Measurements from ENCODE around the gene OGFOD1.

OGFOD1 gene

GRCh38 chr16:56428091-56428490 is 23.3 kb upstream of the OGFOD1 start:
- DNase-seq = no peak

DNA sequence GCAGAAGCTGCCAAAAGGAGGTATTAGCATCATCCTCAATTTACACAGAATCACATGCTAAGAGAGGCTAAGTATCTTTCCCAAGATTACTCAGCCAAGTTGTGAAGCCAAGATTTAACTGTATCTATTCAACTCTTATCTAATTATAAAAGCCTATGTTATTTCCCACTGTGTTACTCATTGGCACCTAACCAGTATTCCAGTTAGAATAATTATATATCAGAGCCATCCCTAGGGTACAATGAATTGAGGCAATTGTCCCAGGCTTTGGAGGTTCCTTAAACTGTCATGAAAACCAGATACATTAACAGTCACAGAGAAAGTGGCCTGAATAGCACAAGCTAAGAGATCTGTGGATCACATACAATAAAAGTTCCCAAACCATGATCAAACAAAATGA is 15.1 kb upstream of the OGFOD1 start:
- DNase-seq = no peak

DNA sequence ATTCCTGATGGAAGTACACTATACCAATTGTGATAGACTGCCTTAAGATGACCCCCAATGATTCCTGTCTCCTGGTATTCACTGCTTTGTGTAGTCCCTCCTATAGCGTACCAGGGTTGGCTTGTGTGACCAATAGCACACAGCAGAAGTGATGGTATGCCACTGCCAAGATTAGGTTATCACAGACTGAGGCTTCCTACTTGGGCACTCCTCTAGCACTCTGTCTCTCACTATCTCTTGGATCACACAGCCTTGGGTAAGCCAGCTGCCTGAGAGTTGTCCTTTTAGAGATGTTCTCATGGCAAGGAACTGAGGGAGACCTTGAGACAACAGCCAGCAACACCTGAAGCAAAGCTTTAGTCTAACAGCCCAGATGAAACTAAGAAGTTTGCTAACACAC is 13.3 kb upstream of the OGFOD1 start:
- no peak for DNase-seq

DNA sequence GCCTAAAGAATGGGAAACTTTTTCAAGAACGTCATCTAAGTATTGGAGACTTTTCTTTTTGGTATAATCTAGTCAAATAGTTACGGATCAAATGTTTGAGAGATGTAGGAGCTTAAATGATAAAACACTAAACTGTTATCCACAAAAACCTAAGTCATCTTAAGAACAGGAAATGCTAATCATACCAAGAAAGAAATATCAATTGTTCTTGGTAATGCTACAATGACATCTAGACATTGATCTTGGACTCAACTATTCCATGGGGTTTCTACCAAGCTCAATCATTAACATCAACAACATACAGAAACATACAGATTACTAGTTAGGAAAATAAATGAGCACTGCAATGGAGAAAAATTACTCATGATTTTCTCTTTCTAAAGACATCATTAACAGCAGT is 4.1 kb upstream of the OGFOD1 start:
- DNase-seq = no peak

DNA sequence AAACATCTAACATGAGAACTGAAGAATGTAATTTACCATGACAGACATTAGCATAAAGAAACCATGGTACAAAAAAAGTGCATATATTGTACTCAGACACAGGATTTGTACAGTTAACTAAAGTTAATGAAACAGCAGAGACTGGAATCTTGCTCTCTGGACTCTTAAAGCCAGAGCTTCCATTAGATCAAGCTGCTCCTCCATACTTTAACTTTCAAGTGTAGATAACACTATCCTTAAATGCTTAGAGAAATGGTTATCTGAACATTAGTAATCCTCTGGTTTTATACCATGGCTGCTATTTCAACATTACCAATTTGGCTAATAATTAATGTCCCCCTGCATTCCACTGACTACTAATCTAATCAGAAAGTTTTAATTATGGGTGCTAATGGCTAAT is 3.3 kb upstream of the OGFOD1 start:
- DNase-seq = no peak

GRCh38 chr16:56450275-56450985 is 924 bp upstream of the OGFOD1 start:
- peak; percentile 25 for DNase-seq

DNA sequence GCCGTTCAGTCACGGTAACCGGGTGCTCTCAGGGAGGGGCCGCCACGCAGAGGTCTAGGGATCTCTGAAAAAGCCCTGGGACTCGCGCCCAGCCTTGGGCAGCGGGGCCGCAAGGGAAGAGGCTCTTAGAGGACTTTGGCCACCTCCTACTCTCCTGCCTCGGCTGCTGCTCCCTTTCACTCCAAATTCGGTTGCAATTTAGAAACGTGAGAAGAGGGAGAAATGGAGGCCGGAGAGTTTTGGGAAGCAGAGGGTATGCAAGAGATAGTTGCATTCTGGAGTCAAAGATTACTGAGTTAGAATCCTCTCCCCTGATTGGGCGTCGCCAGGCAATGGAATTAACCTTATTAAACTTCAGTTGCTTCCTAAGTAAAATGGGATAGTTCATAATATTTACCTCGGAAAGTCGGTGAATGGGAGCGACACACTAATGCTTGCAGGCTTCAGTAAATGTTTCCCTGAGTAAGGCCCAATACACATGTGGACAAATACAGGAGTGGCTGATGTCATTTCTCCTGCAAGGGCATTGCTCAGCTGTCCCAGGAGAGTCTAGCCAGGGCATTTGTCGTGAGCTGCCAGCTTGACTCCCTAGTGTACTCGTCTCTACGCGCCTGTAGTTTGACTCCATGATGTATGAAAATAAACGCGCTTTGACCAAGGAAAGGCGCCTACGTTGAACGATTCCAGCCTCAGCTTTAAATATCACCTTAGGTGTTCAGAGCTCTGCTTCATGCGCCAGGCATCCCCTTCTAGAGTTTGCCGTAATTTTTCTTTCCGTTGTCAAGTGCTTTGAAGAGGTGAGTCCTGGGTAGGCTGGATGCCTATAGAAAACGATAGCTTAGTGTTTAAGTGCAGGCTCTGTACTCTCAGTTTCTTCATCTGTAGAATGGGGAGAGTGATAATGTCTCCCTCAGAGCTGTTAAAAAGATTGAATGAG is 667 bp downstream of the OGFOD1 start:
- peak; percentile 40 for DNase-seq

GRCh38 chr16:56457927-56458470 is 6.6 kb downstream of the OGFOD1 start:
- DNase-seq = no peak

DNA sequence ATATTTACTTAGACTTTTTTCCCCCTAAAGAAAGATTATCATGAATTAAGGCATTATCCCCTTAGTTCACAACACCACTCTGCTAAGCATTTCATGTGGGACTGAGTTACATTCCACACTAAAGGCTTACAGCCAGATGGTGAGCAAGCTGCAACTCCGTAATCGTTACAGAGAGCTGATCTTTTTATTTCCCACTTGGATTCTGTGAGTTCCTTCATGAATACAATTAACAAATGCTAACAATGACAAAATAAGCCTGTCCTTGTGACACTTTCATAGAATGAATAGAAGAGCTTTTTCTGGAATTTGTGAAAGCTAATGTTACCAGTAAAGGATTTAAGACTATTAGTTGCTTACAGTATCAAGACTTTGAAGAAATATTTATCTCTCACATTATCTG is 8.7 kb downstream of the OGFOD1 start:
- no peak for DNase-seq

- DNase-seq = no peak
These were observed 10.9 kb downstream of the OGFOD1 start for GRCh38 chr16:56462064-56462796.

DNA sequence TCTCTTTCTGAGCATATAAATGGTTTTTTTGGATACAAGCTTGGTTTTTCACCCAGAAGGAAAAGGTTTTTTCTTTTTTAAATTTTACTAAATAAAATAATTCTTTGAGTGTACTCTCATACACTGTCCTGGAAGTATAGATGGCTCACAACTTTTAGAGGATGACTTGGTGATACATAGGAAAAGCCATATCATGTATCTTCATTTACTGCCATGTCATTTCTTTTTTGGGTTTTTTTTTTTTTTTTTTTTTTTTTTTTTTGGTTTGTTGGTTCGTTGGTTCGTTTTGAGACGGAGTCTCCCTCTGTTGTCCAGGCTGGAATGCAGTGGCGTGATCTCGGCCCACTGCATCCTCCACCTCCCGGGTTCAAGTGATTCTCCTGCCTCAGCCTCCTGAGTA is 11.8 kb downstream of the OGFOD1 start:
- no peak for DNase-seq

DNA sequence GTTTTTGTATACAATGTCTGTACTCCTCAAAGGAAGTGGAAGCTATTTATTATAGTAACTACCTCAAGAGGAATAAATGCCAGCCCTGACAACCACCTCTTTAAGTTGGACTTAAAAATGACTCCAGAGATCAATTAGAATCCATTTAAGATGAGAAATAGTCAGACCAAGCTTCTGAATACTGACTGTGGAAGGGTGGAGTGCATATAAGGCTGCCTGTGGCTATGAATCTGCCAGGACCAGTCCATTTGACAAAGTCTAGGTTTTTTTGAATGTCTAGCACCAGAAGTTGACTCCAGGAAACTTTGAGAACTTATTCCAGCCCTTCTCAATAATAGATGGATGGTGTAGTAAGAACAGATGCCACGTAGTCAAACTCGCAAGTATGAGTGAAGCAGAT is 15.0 kb downstream of the OGFOD1 start:
- no peak for DNase-seq

DNA sequence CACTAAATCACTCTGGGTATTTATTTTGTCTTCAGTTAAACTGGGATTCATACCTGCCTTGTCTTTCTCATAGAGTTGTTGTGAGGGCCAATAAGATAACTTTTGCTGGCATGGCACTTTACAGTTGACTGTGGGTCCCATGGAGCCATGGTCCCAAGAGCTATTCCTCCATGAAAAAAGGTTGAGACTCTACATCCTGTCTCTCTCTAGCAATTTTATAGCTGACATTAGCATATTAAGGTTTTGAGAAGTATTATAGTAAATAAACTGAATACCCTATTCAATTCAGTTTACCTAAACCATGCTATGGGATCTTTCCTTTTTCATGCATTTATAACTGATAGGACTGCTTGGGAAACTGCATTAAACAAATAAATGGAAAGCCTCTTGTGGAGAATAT is 17.4 kb downstream of the OGFOD1 start:
- no peak for DNase-seq

DNA sequence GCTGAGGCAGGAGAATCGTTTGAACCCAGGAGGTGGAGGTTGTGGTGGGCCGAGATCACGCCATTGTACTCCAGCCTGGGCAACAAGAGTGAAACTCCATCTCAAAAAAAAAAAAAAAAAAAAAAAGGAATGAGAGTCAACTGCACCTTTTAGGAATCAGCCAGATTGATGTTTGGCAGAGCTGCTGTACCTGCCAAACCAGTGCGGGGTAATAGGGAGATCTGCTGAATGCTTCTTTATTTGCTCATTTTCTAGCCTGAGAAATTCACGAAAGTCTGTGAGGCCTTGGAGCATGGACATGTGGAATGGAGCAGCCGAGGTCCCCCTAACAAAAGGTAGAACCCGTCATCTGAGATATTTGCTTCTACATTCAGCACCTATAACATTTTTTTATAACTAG is 18.4 kb downstream of the OGFOD1 start:
- DNase-seq = no peak

GRCh38 chr16:56470232-56470631 is 18.9 kb downstream of the OGFOD1 start:
- DNase-seq = no peak

DNA sequence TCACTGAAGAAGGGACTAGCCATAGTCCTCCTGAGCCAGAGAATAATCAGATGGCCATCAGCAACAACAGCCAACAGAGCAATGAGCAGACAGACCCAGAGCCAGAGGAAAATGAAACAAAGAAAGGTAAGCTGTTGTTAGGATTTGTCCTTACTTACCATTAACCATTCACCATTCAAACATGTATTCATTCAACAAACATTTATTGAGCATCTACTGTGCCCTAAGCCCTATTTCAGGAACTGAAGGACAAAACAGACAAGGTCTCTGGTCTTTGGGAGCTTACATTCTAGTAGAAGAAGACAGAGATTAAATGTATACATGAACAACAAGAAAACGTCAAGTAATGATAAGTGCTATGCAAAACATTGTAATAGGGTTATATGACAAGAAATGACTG is 19.3 kb downstream of the OGFOD1 start:
- no peak for DNase-seq

DNA sequence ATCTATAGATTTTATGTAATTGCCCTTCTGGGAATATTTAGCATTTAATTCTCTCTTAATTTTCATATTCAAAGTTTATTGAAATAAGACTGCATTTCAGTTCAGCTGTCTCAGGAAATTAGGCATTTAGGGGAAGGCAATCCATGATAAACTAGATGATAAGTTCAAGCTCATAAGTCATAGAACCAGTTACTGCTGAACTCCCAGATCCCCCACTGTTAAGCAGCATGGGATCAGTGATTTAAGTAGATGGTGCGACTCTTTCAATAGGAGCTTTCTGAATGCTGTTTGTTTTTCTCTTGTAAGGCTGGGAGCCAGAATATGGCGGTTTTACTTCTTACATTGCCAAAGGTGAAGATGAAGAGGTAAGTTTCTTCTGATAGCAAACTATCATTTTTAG is 23.8 kb downstream of the OGFOD1 start:
- no peak for DNase-seq

DNA sequence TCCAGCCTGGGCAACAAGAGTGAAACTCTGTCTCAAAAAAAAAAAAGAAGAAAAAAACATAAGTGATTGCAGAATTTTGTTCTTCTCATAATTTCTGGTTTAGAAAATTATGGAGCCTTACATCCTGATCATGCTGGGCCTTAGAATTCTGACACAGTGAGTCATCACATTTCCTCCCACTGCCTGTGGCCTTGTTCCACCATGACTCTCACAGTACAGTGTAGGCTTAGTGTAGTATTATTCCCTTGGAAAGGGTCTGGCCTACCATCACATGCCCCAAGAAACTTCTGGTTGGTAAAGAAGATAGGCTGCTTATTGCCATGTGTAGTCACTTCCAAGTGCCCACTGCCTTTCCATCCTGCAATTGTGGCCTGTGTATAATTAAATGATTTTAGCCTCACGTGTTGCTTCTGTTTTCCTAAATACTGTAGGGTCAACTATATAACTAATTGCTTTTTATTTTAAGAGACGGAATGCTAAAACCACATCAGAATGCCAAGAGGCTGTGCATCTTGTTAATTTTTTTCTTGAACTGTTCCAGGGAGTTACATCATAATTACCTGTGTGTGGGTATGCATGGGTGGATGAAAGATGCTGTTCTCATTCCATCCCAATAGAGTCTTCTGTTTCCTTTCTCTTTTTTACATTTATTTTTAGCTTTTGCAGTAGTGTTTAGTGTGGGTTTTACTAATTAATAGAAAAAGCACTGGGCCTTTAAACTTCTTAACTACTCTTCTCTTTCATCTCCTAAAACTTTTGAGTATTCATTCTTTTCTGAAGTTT is 25.9 kb downstream of the OGFOD1 start:
- DNase-seq = peak; percentile 87

DNA sequence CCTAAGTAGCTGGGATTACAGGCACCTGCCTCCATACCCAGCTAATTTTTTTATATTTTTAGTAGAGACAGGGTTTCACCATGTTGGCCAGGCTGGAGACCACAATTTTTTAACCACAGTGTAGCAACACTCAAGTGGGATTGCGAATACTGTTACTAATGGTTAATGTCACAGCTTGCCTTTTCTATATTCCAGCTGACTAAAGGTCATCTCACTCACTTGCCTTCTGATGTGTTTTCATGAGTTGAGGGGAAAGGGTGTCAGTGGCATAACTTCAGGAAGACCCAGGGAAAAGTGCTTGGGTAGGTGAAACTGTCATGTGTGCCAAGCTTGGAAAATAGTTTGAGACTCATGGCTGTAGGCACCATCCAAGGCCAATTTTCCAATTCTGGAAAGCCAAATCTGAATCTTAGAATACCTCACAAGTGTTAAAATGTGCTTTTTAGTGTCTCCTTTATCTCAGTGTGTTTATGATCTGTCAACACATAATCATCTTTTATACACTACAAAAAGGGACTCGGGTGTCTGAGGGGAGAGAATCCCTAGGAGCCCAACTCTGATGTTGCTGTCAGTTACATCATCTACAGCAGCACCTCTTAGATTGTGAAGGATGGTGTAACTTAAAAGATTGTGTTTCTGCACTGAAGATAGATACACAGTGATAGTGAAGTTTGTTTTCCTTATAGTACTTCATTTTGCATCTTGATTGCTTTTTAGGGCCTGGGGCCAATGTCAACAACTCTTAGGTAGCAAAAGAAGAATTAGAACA is 27.1 kb downstream of the OGFOD1 start:
- no peak for DNase-seq

DNA sequence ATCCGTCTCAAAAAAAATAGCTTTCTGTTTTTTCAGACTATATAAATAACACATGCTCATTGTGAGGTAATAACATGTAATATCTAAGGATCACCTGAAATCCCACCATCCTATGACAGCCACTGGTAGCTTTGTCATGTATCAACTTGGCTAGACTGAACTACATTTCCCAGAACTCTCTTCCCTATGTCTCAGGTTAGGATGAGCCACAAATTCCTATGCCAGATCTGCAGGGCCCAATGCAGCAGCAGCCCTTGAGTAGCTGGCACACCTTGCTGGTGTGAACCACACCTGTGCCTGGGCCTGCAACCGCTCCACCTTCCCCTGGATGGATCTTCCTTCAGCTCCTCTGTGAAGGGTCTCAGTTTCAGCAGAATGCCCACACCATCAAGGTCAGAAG is 28.1 kb downstream of the OGFOD1 start:
- DNase-seq = no peak

- DNase-seq = no peak
These were observed 29.6 kb downstream of the OGFOD1 start for GRCh38 chr16:56480776-56481467.

Data from EL (cell line).